Stimulated activated naive CD8-positive, alpha-beta T cell treated with anti-CD3 and anti-CD28 coated beads, Interleukin-15, Interleukin-2, amounts not matched to agents 100 ng/mL and 50 ng/mL, for 24 hours (primary cell): Measurements from ENCODE around the gene SLC15A1.
"Not testable (repeated sequence)": the region's sequence is repeated elsewhere in the genome, so short reads cannot be mapped to it uniquely, and the experiment has no call there.

Experiments used
- H3K27ac Mint-ChIP-seq: one replicate; pipeline ENCODE4 v1.8.0; 2021; ENCODE audit warnings: mild to moderate bottlenecking, mixed read lengths
- H3K27me3 Mint-ChIP-seq: one replicate; pipeline ENCODE4 v1.8.0; 2021; ENCODE audit warnings: mixed read lengths
- H3K36me3 Mint-ChIP-seq: one replicate; pipeline ENCODE4 v1.8.0; 2021; ENCODE audit warnings: low read depth, mixed read lengths
- H3K4me1 Mint-ChIP-seq: one replicate; pipeline ENCODE4 v1.8.0; 2021; ENCODE audit warnings: low read depth, mixed read lengths
- H3K4me3 Mint-ChIP-seq: one replicate; pipeline ENCODE4 v1.8.0; 2021; ENCODE audit warnings: mild to moderate bottlenecking, mixed read lengths
- H3K9me3 Mint-ChIP-seq: one replicate; pipeline ENCODE4 v1.8.0; 2021; ENCODE audit warnings: mixed read lengths

The SLC15A1 gene

DNA sequence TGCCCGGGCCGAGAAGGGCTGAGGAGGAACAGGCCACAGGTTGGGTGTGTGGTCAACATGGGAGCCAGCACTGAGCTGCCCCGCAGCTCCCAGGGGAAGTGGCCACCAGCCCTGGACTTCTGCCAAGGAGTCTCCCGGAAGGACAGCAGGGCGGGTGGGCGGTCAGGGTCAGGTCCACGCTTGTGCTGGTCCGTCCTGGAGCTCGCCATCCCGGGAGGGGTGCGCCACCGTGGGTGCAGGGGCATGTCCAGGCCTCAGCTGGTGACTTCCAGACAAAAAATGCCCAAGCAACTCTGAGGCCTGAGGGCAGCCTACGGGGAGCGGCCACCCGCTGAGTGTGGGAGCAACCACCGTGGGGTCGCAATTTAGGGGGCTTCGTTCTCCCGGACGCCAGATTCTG is 21.4 kb upstream of the SLC15A1 start:
- H3K36me3 Mint-ChIP-seq, result no peaks in the 10 kb centered on the region
- H3K4me1 Mint-ChIP-seq, result no peaks in the 10 kb centered on the region
- H3K27me3 Mint-ChIP-seq, result peaks cover 10% of the 10 kb centered on the region
- no peak overlapping the region for H3K27ac Mint-ChIP-seq
- peaks cover 14% of the 10 kb centered on the region for H3K9me3 Mint-ChIP-seq
- H3K4me3 Mint-ChIP-seq, result no peak overlapping the region

DNA sequence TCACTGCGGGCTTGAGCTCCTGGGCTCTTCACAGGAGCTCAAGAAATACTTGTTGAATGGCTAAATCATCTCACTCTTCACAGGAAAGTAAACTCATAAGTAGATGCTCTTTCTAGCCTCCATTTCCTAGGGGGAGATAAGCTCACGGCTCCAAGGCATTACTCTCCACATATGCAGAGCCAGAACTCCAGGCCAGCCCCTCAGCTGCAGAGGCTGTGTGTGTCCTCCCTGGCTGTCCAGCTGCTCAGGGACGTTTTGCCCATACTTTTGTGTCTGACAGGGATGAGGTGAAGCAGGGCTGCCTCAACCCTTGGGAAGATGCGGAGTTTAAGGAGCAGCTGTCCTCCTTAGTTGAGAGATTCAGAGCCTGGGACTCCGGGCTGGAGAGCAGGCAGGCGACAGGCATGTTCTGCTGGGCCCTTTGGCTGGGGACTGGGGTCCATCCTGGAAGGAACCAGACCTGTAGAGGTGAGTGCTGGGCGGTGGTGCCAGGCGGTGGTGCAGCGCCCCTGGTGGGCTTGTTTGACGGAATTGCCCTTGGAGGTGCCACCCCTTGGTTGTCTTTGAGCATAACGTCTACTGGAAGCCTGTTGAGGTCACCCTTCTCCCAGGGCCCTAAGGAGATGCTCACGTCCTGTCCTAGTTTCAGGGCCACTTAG is 20.5 kb upstream of the SLC15A1 start:
- Mint-ChIP-seq H3K4me3 (no peak overlapping the region), H3K27ac (no peak overlapping the region), H3K27me3 (peaks cover 3% of the 10 kb centered on the region), H3K9me3 (peaks cover 14% of the 10 kb centered on the region), H3K36me3 (no peaks in the 10 kb centered on the region), H3K4me1 (no peaks in the 10 kb centered on the region)

DNA sequence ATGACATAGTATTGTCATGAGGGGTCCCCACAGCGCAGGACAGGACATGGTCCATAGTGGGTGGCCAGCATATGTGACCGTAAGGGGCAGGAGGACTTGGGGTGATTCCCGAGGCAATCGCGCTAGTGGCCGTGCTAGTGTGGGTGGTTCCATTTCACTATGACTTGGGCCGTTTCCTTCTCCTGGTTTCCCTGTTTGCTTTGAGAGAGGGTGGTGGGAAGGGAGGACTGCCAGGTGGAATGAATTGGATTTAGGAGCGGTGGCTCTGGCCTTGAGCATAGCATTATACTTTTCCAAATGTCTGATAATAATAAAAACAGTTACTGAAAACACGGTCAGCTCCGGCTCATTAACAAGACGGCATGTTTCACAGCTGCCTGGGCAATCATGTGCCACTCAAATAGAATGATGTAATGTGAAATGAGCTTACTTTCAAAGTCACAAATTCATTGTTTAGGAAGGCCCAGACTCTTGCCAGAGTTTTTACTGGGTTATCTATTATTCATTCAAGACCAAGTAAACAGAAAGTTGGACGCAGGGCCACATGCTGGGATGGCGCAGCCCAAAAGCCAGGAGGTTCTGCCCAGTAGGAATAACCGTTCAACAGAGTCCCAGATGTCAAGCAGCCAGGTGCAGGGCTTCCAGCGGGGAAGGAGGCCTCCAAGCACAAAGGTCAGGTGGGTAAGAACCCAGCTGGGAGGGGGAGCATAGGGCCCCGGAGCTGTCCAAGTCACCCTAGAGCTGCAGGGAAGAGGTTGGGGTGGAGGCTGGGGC is 19.6 kb upstream of the SLC15A1 start:
- no peak overlapping the region for H3K4me3 Mint-ChIP-seq
- no peaks in the 10 kb centered on the region for H3K36me3 Mint-ChIP-seq
- no peaks in the 10 kb centered on the region for H3K27me3 Mint-ChIP-seq
- no peaks in the 10 kb centered on the region for H3K4me1 Mint-ChIP-seq
- H3K27ac Mint-ChIP-seq, result no peak overlapping the region
- peaks cover 14% of the 10 kb centered on the region for H3K9me3 Mint-ChIP-seq

- Mint-ChIP-seq H3K27me3 (peaks cover 4% of the 10 kb centered on the region), H3K4me3 (no peak overlapping the region), H3K36me3 (no peaks in the 10 kb centered on the region), H3K4me1 (no peaks in the 10 kb centered on the region), H3K27ac (no peak overlapping the region), H3K9me3 (peaks cover 14% of the 10 kb centered on the region)
Measured at GRCh38 chr13:98769736-98770135, 17.3 kb upstream of the SLC15A1 start.

GRCh38 chr13:98768522-98768921 is 16.1 kb upstream of the SLC15A1 start:
- no peaks in the 10 kb centered on the region for H3K36me3 Mint-ChIP-seq
- H3K27me3 Mint-ChIP-seq, result peaks cover 4% of the 10 kb centered on the region
- H3K9me3 Mint-ChIP-seq, result peaks cover 14% of the 10 kb centered on the region
- no peaks in the 10 kb centered on the region for H3K4me1 Mint-ChIP-seq
- no peak overlapping the region for H3K27ac Mint-ChIP-seq
- no peak overlapping the region for H3K4me3 Mint-ChIP-seq

GRCh38 chr13:98766697-98767096 is 14.2 kb upstream of the SLC15A1 start:
- H3K9me3 Mint-ChIP-seq, result peaks cover 14% of the 10 kb centered on the region
- H3K4me1 Mint-ChIP-seq, result no peaks in the 10 kb centered on the region
- no peak overlapping the region for H3K4me3 Mint-ChIP-seq
- H3K27ac Mint-ChIP-seq, result no peak overlapping the region
- peaks cover 4% of the 10 kb centered on the region for H3K27me3 Mint-ChIP-seq
- H3K36me3 Mint-ChIP-seq, result no peaks in the 10 kb centered on the region

DNA sequence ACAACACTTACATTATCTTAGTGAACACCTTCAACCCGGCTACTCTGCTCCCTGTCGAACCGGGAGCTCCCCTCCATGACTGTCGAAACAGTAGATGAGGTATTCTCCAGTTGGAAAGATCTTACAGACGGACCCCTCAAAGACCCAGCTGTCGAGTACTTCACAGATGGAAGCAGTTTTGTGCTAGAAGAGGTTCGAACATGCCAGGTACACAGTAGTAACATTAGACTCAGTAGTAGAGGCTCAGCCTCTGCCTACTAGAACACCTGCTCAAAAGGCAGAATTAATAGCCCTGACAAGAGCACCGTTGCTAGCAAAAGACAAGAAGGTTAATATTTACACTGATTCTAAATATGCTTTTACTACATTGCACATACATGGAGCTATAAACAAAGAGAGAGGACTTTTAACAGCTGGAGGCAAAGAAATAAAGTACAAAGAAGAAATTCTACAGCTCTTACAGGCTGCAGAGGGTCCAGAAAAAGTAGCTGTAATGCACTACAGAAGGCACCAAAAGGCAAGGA is 13.6 kb upstream of the SLC15A1 start:
- Mint-ChIP-seq H3K27me3 (peaks cover 7% of the 10 kb centered on the region), H3K36me3 (no peaks in the 10 kb centered on the region), H3K9me3 (peaks cover 16% of the 10 kb centered on the region), H3K4me3 (no peak overlapping the region), H3K4me1 (no peaks in the 10 kb centered on the region), H3K27ac (no peak overlapping the region)

GRCh38 chr13:98761986-98762616 is 9.6 kb upstream of the SLC15A1 start:
- Mint-ChIP-seq H3K27me3 (peaks cover 10% of the 10 kb centered on the region), H3K9me3 (peaks cover 10% of the 10 kb centered on the region), H3K4me3 (no peak overlapping the region), H3K27ac (no peak overlapping the region), H3K4me1 (no peaks in the 10 kb centered on the region), H3K36me3 (no peaks in the 10 kb centered on the region)

GRCh38 chr13:98761126-98761985 is 8.9 kb upstream of the SLC15A1 start:
- Mint-ChIP-seq H3K36me3 (no peaks in the 10 kb centered on the region), H3K27me3 (peaks cover 13% of the 10 kb centered on the region), H3K4me3 (no peak overlapping the region), H3K27ac (no peak overlapping the region), H3K9me3 (peaks cover 10% of the 10 kb centered on the region), H3K4me1 (no peaks in the 10 kb centered on the region)

GRCh38 chr13:98755729-98756128 is 3.3 kb upstream of the SLC15A1 start:
- H3K27ac Mint-ChIP-seq, result no peak overlapping the region
- H3K4me1 Mint-ChIP-seq, result peaks cover 6% of the 10 kb centered on the region
- no peaks in the 10 kb centered on the region for H3K36me3 Mint-ChIP-seq
- H3K27me3 Mint-ChIP-seq, result peaks cover 48% of the 10 kb centered on the region
- H3K4me3 Mint-ChIP-seq, result no peak overlapping the region
- H3K9me3 Mint-ChIP-seq, result peaks cover 15% of the 10 kb centered on the region

DNA sequence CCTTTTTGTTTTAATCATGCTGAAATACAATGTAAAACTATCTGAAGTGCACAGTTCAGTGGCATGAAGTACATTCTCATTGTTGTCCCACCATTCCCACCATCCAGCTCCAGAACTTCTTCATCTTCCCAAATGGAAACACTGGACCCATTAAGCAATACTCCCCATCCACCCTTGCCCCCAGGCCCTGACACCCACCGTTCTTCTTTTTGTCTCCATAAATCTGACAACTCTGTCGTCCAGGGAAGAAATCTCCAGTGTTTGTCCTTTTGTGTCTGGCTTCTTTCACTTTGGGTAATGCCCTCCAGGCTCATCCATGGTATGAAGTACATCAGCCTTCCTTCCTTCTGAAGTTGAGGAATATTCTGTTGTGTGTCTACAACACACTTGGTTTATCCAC is 2.6 kb upstream of the SLC15A1 start:
- peaks cover 10% of the 10 kb centered on the region for H3K9me3 Mint-ChIP-seq
- H3K27ac Mint-ChIP-seq, result no peak overlapping the region
- no peak overlapping the region for H3K4me3 Mint-ChIP-seq
- H3K36me3 Mint-ChIP-seq, result no peaks in the 10 kb centered on the region
- H3K27me3 Mint-ChIP-seq, result peaks cover 54% of the 10 kb centered on the region
- peaks cover 6% of the 10 kb centered on the region for H3K4me1 Mint-ChIP-seq

GRCh38 chr13:98754468-98754867 is 2.0 kb upstream of the SLC15A1 start:
- H3K4me3 Mint-ChIP-seq, H3K4me1 Mint-ChIP-seq, H3K9me3 Mint-ChIP-seq, H3K36me3 Mint-ChIP-seq, H3K27ac Mint-ChIP-seq: not testable (repeated sequence)
- peaks cover 58% of the 10 kb centered on the region for H3K27me3 Mint-ChIP-seq

- peaks cover 10% of the 10 kb centered on the region for H3K9me3 Mint-ChIP-seq
- no peak overlapping the region for H3K4me3 Mint-ChIP-seq
- H3K27ac Mint-ChIP-seq, result no peak overlapping the region
- H3K4me1 Mint-ChIP-seq, result peaks cover 6% of the 10 kb centered on the region
- no peaks in the 10 kb centered on the region for H3K36me3 Mint-ChIP-seq
- H3K27me3 Mint-ChIP-seq, result peaks cover 68% of the 10 kb centered on the region
Measured at GRCh38 chr13:98751861-98752466, 508 bp downstream of the SLC15A1 start.

DNA sequence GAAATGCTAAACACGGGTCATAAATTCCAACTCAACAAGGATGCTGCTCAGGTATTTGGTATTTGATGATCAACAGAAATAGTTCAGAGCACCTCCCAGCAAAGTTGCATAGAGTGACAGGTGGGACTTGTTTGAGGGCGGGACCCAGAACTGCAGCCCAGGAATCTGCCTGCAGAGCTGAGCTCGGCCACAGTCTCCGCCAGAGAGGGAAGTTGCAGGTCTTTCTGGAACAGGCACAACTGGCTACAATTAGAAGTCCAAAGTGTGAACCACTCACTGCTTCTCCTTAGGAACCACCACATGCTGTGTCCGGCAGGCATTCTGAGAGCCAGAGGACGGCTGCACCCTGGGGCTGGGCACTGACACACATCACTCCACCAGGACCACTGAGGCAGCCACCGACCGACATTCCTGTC is 1.1 kb downstream of the SLC15A1 start:
- no peak overlapping the region for H3K4me3 Mint-ChIP-seq
- H3K9me3 Mint-ChIP-seq, result peaks cover 10% of the 10 kb centered on the region
- H3K4me1 Mint-ChIP-seq, result peaks cover 6% of the 10 kb centered on the region
- peaks cover 65% of the 10 kb centered on the region for H3K27me3 Mint-ChIP-seq
- no peaks in the 10 kb centered on the region for H3K36me3 Mint-ChIP-seq
- no peak overlapping the region for H3K27ac Mint-ChIP-seq
